ENCODE measurements around the gene NKD2. TPM values are rescaled to one million over a fixed set of nuclear protein-coding genes. Genes with fewer than 3 reads are reported as not detected.
"Not testable (repeated sequence)": the region's sequence is repeated elsewhere in the genome, so short reads cannot be mapped to it uniquely, and the experiment has no call there.

The NKD2 gene
- total RNA-seq, 1 experiment from 2014 or later = not detected

DNA sequence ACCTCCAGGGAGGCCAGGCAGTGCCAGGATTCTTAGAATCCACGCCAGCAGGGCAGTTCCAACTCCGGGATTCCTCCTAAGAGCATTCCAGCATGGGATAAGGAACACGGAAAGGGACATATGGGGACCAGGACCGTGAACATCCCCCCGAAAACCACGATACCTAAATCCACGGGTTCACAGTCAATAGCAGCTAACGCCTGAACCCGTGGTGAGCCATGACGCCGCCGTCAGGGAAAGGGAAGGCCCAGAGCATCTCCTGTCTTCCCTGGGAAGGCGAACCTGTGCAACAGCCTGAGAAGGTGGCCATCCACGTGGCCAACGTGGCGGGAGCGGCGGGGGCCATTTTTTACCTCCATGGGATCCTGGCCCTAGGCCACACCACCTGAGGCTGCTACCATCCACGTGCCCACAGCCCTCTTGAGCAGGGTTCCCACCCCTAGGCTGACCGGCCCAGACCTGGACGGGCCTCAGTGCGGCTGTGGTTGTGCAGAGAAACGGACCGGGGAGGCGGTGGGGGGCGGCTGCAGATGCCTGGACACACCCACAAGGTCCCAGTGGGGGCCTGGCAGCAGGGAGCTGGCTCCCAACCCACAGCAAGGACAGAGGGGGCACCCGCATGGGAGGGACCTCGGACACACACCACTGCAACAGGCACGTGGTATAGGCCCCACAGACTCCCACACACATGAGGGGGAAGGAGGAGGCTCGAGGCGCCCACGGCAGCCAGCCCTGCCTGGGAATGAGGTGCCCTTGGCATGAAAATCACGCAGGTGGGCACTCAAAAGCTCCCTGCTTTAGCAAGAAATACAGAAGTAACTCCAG is 60.5 kb downstream of the NKD2 start:
- DNase-seq (ENCODE audit: low read depth) = no peak

DNA sequence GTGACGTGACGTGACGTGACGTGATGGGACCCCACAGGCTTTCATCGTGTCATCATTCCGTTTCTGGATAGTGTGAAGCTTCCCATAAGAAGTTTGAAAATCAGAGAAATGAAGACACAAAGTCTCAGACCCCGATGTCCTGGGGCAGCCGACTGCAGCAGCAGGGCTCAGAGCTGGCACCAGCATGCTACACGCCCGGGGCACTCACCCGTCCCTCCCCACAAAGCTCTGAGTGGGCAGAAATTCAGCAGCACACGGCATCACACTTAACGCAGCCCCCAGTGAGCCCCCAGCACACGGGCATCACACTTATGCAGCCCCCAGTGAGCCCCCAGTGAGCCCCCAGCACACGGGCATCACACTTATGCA is 61.1 kb downstream of the NKD2 start:
- DNase-seq (ENCODE audit: low read depth) = no peak

DNA sequence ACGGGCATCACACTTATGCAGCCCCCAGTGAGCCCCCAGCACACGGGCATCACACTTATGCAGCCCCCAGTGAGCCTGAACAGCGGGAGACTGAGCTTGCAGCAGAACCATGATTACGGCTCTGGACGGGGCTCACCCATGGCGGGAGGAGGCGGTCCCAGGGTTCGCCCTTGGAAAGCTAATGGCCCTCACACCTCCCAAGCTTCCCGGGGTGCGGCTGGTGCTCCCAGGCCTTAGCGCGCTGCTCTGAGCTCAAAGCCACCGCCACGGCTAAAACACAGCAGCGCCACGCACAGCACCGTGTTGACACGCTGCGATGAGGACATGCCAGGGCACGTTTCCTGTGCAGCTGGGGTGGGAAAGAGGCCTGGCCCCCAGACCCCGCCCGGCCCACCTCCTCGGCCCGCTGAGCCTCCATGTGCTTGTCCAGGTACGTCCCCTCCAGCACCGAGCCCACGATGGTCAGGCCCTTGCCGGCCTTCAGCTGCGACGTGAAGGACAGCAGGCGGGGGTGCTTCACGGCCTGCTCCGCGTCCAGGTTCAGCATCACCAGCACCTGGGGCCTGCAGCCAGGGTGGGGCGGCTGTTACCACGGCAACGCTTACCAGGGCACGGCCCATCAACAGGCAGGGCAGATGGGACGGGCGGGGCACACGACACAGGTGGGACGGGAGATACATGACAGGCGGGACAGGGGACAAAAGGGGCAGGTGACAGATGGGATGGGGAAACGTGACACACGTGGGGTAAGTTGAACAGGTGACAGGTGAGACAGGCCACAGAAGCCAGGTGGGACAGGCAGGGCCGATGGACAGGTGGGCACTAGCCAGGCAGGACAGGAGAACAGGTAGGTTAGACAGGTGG is 64.9 kb downstream of the NKD2 start:
- DNase-seq (ENCODE audit: low read depth) = no peak

DNA sequence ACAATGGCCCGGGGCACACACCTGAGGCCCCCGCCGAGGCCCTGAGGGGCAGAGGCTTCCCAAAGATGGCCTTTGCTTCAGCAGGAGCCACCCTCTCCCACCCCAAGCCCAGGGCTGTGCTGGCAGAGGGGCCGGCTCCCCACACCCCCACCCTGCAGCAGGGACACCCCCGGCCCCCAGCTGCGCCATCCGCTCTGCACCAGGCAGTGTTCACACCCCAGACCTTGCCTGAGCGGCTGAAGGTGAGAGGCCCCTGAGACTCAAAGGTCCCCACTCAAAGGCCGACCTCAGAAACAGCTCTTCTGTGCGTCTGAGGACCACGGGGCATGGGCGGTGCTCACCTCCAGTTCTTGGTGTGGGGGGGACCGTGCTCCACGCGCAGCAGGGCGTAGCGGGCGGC is 65.6 kb downstream of the NKD2 start:
- DNase-seq (ENCODE audit: low read depth) = no peak

DNA sequence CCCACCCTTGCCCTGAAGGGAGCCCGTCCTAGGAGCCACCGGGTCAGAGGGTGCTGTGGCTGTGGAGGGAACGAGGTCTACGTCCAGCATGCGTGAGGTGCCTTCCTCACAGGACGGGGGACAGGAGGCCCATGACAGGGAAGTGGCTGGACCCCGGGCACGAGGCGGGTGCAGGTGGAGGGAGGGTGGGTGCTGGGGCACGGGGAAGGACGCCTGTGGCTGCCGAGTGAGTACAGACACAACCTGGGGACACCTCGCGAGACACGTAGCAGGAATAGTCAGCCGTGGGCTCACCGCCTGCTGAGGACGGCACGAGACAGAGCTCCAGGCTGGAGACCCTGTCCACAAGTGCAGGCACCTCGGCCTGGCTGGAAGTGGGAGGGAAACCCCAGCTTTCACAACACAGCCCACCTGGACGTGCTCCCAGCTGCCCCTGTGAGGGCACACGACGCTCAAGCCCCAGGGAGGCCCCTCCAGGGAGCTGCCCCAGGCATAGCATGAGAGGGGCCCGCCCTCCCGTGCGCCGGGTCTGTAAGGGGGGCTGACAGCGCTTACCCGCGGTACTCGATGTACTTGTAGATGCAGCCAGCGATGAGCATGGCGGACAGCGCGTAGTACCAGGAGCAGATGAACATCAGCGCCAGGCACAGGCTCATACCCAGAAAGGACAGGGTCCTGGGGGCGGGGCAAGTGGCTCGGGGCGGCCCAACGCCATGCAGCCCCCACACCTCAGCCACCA is 66.4 kb downstream of the NKD2 start:
- DNase-seq (ENCODE audit: low read depth) = no peak

DNA sequence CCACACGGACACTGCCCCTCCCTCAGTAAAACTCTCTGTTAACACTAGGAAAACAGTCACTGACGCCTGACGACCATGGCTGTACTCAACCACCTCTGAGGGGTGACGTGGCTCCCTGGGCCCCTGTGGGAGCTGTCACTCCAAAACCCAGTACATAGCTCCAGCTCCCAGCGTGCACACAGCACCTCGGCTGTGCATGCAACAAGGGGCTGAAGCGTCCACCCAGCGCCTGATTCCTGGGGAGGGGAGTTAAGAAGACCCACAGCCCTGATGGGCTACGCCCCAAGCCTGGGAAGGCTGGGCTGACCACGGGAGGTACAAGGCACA is 66.9 kb downstream of the NKD2 start:
- DNase-seq (ENCODE audit: low read depth) = no peak

DNA sequence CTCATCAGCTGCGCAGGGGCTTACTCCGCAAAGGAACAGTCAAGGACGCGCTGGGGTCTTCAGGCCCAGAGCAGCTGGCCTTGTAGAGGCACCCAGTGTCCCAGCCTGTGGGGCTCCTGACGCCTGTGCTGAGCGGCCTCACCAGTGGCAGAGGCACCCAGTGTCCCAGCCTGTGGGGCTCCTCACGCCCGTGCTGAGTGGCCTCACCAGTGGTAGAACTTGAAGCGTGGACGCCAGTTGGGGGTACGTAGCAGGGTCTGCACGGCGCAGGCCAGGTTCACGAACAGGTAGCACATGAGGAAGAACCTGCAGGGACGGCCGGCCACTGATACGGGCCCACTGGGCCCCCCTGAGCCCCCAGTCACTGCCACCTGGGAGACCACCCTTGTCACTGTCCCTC is 67.3 kb downstream of the NKD2 start:
- DNase-seq (ENCODE audit: low read depth) = no peak

DNA sequence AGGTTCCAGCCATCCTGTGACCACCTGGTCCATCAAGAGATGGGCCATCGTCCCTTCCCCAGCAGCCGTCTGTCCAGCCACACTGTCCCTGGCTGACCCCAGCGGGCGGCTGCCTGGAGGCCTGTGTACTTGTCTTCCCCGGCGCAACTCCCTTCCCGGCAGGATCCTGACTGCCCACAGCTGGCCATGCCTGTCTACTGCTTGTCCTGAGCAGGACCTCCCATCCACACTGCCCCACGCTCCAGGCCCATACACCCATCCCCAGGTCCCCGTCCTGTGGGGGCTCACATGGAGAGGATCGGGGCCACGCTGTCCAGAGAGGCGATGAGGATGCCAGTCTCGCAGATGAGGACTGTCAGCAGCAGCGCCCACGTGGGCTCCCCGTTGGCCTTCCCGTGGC is 67.8 kb downstream of the NKD2 start:
- no peak for DNase-seq (ENCODE audit: low read depth)

DNA sequence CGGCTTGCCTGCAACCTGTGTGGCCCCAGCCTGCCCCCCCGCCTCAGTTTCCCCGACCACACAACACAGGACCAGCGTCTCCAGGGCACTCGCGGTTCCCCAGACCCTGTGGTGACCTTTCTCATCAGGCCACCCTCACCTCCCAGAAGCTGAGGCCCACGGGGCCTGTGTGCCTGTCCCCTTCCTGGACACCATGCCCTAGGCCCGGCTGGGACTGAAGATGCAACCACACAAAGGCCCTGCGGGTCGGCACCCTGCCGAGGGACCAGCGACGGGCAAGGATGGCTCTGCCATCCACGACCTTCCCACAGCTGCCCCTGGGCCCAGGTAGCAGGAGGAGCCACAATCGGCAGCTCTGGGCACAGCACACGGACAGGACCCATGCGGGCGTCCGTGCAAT is 68.4 kb downstream of the NKD2 start:
- no peak for DNase-seq (ENCODE audit: low read depth)

DNA sequence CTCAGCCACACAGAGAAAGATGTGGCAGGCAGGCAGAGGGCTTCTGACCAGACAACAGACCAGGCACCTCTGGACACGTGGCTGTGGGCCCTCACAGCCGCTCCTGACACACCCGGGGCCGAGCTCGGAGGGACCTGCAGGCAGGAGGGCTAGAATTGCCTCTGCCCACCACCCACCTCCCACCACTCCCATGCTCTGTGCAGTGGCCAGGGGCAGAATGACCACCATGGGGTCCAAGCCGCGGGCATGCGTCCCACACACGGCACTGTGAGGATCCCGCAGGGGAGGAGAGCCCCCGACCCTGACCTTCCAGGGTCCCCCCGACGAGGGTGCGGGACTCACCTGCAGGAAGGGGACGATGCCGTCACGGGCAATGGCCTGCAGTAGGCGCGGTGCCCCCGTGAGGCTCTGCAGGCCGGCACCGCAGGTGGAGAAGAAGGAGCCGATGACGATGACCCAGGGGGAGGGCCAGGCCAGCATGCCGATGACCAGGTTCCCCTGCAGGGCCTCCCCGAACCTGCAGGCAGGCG is 69.0 kb downstream of the NKD2 start:
- DNase-seq (ENCODE audit: low read depth) = no peak

DNA sequence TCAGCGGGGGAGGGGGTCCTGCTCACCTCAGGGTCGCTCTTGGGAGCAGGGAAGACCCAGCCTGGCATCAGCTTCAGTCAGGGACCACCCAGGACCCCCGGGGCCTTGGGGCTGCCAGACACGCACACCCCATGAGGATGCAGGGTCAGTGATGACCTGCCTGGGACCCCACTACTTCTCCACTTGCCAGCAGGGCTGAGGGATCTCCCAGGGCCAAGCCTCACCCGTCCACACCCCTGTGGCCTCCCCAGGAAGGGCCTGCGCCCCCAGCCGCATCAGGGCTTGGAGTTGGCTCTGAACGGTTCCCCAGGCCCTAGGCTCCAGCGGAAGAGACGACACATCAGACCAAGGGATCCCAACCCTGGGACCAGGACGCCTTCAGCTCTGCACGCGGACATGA is 69.6 kb downstream of the NKD2 start:
- DNase-seq (ENCODE audit: low read depth) = no peak

DNA sequence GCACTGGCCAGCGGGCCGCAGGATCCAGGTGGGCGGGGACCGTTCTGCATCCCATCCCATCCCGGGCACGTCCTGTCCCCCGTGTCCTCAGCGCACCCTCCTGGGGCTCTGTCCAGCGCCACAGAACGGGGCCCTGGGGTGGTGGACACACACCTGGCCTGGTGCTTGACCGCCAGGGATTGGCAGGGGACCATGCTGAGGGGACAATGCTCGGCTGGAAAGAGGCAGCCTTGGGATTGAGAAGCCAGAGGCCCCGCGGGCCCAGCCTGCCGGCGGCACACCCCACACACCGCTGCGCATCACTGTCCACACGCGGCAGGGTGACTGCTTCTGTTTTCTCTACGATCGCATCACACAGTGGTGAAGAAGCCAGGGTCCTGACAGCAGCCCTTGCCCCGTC is 70.2 kb downstream of the NKD2 start:
- no peak for DNase-seq (ENCODE audit: low read depth)

DNA sequence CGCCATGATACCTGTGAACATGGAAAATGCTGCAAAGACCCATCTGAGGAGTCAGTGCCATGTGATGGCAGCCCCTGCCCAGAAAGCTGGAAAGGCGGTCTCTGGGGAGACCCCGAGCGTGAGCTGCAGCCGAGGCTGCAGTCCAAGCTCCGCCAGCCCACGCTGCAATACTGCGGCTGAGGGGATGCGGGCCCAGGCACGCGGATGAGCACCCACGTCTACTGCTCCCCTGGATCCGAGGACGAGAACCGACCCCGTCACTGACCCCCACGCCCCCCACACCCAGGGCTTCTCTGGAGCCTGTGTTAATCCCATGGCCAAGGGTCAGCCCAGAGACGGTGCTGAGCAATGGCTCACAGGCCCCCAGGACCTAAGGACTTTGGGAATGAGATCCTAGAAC is 70.9 kb downstream of the NKD2 start:
- no peak for DNase-seq (ENCODE audit: low read depth)

DNA sequence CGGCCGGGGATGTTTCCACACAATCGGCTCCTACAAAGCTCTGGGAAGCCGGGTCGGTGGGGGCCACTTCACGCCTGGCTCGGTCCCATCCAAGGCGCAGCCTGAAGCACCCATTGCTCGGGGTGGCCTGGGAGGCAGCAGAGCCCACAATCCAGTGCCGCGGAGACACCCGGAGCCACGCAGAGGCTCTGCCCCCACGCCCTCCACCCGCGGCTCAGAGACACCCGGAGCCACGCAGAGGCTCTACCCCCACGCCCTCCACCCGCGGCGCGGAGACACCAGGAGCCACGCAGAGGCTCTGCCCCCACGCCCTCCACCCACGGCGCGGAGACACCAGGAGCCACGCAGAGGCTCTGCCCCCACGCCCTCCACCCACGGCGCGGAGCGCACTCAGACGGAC is 71.4 kb downstream of the NKD2 start:
- DNase-seq (ENCODE audit: low read depth) = no peak

DNA sequence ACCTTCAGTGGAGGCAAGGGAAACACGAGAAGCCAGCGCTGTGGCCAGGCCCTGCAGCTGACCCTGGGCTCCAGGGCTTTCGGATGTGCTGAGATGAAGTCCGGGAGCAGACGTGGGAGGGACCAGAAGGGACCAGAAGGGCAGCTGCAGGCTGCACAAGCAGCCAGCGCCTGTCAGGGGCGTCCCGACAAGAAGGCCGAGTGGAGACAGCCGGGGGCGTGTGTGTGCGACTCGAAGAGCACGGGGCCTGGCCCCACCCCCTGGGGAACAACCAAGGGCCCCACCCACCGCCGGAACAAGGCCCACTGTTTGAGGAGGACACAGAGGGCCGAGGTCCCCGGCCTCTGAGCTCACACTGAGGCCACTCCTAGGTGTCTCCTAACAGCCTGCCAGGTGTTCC is 71.8 kb downstream of the NKD2 start:
- DNase-seq (ENCODE audit: low read depth) = no peak

DNA sequence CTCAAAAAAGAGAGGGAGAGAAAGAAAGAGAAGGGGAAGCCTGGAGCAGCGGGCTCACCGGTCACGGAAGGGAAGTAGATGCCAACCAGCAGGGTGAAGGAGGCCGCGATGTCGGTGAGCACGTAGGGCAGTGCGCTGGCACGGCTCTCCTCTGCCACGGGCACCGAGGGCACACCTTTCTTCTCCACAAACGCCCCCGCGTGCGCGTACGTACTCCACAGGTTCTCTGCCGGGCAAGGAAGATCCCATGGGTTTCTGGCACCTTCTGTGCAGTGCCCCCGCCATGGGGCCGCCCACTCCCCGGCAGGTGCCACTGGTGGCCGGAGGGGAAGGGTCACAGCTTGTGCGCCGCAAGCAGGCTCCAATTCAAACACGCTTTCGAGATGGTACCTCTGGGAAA is 72.9 kb downstream of the NKD2 start:
- no peak for DNase-seq (ENCODE audit: low read depth)

DNA sequence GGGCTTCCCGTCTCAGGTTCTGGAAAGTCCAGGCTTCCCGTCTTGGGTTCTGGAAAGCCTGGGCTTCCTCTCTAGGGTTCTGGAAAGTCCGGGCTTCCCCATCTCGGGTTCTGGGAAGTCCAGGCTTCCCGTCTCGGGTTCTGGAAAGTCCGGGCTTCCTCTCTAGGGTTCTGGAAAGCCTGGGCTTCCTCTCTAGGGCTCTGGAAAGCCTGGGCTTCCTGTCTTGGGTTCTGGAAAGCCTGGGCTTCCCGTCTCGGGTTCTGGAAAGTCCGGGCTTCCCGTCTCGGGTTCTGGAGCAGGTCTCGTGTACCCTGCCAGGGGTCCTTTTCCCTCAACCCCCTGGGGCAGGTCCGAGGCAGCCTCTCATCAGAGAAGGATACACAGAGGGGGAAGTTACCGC is 74.4 kb downstream of the NKD2 start:
- DNase-seq (ENCODE audit: low read depth) = not testable (repeated sequence)

DNA sequence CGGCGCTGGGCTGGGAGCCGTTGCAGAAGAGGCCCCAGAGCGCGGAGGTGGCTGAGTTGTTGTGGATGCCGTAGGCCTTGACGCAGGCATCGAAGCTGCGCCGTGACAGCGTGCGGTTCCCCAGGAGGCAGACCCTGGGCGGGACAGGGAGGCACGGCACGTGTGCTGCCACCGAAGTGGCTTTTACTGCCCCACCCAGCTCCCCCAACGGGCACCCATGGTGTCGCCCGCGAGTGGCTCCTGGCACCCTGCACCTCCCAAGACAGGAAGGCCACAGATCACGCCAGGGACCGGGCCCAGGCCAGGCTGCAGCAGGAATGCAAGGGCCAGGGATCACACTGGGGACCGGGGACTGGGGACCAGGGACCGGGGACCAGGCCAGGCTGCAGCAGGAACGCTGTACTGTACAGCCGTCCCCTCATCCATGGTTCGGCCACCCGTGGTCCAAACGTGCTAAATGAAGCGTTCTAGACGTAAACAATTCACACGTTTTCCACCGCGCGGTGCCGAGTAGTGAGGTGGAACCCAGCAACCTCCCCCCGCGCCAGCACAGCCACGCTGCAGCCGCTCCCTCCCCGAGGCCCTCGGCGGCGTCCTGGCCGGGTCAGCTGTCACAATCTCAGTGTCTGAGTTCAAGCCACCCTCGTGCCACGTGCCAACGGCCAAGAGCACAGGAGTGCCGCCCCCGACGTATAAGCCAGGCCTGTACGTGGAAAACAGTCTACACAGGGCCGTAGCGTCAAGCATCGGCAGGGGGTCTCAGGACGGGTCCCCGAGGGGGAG is 75.4 kb downstream of the NKD2 start:
- DNase-seq (ENCODE audit: low read depth) = no peak

DNA sequence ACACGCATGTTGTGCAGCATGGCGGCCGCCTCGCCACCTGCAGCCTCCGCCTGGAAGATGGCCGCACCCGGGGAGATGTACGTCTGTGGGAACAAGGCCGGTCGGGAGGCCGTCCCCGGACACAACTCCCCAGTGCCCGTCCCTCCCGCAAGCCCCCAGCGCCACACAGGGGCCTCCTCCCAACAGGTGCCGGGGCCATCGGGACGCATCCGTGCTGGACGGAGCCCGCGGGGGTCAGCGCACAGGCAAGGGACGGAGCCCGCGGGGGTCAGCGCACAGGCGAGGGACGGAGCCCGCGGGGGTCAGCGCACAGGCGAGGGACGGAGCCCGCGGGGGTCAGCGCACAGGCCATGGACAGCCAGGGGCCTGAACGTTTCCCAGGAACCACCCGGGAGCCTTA is 76.8 kb downstream of the NKD2 start:
- DNase-seq (ENCODE audit: low read depth) = no peak

DNA sequence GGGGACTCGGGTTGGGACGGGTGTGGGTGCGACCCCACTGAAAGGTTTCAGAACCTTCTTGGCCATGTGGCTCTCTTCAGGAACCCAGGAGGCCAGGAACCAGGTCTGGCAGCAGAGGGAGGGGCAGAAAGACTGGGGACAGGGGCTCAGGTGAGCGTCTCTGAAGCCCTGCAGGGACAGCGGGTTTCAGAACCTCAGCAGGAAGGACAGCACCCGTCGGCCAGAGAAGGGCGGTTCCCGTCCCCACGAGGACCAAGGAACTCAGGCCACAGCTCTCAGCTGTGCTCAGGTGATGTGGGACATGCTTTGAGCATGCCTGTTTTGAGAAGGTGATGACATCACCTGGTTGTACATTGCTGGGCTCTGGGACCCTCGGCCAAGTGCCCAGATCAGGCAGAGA is 77.5 kb downstream of the NKD2 start:
- no peak for DNase-seq (ENCODE audit: low read depth)

DNA sequence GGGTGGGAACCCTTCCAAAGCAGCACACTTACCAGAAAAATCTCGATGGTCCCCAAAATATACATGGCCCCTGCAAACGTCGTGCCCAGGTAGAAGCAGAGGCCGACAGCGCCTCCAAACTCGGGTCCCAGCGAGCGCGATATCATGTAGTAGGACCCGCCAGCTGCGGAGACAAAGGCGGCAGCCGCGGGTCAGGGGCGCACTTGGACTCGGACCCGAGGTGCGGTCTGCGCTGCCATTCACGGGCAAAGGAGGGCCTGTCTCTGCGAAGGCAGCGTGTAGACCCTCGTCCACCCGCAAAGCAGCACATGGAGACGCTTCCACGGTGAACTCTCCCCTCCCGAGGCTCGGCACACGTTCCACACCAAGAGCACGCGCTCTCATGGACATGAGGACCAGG is 78.3 kb downstream of the NKD2 start:
- DNase-seq (ENCODE audit: low read depth) = no peak
